HG03378 (cell line): Measurements from ENCODE around the gene MOV10.
"Not testable (repeated sequence)": the region's sequence is repeated elsewhere in the genome, so short reads cannot be mapped to it uniquely, and the experiment has no call there.

Source experiments
- ATAC-seq: cut with Tn5 transposase; IDR thresholded peaks from one replicate; pipeline ENCODE4 v1.9.1; 2021; ENCODE audit warnings: mild to moderate bottlenecking, moderate library complexity; ENCODE audit not compliant: unreplicated experiment

The MOV10 gene

DNA sequence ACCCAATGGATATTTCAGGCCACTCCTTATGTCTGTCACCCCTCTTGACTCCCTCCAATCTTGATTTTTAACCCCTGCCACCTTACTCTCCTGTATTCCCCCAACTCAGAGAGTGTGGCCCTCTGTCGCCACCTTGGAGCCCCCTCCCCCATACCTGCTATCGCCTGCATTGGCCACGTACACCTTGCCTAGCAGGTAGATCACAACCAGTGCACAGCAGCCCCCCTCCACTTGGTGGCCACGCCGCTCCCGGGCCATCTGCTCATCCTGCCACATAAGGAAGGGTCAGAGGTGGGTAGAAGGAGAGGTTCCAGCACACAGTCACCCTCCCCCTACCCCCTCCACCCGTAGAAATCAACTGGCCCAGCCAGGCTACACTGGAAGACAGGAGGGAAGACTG is 37.7 kb downstream of the MOV10 start:
- ATAC-seq, result no peak

DNA sequence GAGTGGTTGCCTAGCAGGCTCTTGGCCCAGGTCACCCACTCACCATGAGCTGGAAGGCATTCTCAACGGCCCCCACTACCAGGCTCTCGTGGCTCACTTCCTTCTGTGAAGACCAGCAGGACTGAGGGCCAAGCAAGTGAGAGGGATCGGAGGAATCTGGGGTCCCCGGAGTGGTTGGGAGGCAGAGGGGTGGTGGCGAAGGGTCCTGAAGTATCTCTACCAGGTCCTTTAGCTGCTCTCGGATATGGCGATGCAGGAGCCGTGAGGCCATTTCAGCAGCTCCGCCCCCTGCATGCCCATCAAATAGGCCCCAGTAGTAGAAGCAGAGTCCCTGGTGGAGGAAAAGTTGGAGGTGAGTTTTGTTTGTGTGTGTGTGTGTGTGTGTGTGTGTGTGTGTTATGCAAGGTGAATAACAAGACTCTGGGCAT is 38.3 kb downstream of the MOV10 start:
- no peak for ATAC-seq

DNA sequence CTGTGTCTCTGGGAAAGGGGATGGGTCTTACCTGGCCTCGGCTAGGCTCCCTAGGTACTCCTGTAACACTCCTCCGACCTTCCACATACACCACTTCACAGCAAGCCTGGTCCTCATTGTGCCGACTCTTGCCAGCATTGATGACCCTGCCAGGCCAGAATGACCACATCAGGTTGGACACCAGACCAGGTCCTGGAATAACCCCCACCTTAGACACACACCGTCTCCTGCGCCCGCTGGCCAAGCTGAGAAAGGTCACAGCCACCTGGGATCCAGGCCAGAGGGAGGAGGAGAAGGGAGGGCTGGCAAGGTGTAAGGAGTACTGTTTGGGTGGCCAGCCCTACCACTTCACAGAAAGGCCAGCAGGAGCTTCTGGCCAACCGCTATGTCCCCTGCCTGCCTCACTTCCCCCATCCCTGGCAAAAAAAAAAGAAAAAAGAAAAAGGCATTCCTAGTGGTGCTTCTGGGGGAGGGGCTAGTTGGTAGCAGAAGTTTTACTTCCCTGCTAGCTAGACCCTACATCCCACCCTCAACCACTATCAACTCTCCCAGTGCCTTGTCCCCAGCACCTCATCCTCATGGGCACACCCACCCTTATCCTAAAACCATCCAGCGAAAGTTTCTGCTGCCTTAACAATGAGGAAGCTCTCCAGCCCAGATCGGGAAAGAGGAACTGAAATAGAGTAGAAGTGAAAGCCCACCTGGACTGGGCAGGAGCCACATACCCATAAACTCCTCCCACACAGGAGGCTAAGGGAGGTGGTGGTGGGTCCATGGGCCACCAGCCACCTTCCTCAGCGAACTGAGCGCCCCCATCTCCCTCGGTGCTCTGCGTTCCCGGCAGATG is 39.2 kb downstream of the MOV10 start:
- no peak for ATAC-seq

DNA sequence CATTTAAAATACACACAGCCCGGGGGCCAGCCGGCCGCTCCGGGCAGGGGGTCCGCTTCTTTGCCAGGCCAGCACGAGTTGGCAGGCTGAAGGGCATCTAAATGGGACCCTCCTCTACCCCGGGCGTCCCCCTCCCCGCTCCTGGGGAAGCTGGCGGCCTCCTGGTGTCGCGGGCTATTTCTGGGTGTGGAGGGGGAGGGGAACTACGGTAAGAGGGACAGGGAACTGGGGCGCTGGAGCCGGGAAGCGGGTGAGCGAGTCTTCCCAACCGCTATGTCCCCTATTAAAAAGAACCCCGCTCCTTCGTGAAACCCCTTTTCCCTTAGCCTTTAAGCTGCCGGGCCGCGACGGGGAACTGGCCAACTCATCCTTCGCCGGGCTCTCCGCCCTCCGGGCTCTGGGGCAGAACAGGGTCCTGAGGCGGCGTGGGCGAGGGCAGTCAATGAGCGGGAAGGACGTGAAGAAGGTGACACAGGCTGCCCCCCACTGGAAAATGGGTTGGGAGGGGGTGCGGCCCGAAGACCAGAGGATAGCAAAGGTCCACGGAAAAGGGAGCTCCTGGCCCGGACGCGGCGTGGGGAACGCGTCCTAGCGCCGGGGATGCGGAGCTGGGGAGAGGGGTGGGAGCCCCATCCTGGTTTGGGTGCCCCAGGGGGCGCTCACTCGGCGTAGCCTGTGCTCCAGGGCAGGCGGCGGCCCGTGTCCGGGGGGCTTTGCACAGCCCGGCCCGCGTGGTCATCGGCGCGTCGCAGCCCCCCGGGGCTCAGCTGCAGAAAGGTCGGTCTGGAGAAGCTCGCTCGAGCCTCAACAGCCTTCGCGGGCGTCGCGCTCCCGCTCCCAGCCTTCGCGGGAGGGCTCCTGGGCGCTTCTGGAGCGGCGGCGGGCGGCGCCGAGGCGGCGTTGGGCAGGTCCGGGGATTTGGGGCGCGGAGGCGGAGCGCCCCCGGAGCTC is 40.1 kb downstream of the MOV10 start:
- peak; percentile 2 for ATAC-seq

DNA sequence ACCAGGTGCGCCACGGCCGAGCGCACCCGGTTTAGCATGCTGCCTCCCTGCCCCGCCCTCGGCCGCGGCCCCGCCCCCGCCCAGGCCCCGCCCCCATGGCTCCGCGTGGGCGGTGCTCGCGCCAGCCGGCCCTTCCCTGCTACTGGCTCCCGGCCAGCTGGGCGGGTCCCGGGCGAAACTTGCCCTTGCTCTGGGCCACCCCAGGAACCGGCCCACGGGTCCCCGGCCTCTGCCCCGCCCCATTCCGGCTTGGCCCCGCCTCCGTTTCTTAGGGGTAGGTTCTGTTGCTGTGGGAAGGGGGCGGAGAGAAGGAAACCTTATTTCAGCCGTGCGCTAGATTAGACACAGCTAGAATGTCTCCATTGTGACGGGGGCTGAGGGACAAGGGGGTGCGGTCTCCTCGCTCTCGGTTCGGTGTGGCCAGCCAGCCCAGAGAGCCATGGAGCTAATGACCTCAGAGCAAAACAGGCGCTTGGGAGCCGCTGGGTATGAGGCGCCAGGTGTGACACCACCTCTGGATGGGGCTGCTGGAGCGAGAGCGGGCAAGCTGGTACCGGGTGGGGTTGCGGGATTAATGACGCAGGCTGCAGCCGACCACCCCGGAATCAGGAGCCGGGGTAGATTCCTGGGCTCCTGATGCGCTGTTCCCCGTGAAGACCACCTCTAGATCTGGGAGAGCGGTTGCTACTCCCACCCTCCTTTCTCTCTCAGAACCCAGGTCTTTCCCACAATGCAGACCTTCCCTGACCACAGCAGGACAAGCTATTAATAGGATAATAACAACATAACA is 41.0 kb downstream of the MOV10 start, which contains the start of gene PPM1J:
Gene PPM1J (minus strand): TSS at position 69 of the 790 bp plus-strand sequence. CDS start 31 bp downstream, at position 38.
- ATAC-seq, result peak; percentile 61

DNA sequence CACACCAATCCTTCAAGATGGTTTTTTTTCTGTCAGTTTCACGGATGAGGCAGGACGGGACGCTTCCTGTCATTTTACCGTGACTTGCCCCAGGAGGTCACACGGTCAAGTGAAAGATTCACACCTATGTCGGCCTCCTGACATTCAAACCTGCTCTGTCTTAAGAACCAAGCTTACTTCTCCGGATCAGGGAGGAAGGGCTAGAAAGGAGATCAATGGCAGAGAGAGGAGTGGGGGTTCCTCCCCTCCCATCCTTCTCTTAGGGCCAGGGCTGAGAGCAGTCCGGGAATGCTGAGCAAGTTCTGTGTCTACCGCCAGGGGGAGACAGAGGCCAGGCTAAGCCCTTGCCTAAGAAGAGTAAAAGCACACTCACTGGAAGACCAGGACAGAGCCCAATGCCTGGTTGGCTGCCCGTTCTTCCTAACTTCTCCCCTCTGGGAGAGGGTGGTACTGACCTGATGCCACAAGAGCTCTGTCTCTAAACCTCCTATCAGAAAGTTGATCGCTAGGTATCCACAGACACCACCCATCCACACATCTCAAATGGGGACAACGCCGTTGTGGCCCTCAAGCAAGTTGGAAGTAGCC is 41.8 kb downstream of the MOV10 start:
- peak; percentile 50 for ATAC-seq

DNA sequence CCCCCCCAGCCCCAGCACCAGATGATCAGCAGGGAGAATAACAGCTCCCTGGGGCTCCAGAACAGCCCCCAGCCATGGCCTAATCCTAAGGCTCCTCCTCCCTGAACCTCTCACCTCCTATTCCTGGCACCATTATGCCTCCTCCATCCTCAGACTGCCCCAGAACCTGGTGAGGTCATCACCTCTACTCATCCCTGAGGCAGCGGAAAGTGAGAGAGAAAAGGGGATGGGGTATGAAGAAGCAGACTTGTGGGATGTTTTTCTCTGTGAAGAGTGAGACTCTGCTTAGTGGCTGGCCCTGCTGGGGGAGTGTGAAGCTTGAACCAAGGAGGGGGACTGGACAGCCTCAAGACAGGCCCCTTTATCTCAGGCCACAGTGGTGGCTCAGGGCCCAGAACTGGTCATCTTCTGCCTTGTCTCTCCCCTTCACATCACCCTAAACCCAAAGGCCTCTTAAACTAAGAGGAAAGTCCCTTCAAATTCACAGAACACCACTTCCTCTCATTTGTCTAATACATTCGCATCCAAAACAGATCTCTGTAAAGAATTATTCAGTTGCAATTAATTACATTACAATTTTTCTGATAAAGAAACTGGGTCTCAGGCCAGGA is 42.9 kb downstream of the MOV10 start:
- ATAC-seq, result no peak

DNA sequence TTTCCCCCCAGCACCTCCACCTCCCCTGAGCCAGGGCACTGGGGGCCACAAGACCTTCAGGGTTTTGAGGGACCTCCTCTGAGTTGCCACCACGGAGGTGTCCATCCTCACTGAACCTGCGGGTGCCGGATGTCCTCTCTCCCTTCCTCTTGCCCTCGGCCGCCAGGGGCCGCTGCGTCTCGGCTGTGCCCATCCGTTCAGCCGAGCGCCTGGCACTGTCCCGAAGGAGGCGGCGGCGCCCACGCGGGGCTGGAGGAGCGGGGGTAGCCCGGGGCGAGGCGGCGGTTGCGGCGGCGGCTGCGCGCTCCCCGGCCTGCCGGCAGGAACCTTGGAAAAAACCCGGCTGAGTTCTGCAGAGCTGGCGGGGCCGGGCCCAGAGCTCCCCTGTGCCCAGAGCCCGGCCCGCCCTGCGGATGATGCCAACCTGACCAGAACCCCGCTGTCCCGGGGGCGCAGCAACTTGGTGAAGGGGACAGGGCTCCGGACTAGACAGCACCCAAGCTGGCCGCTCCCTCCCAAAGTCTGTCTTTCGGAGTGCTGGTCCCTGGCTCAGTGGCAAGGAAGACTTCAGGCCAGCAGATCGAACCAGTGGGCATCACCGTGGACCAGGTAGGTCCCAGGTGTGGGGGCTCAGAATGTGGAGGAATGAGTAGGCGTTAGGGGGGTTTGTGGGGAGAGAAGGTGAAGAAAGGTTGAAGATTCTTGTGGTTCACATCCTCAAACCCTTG is 44.4 kb downstream of the MOV10 start:
- ATAC-seq, result no peak

DNA sequence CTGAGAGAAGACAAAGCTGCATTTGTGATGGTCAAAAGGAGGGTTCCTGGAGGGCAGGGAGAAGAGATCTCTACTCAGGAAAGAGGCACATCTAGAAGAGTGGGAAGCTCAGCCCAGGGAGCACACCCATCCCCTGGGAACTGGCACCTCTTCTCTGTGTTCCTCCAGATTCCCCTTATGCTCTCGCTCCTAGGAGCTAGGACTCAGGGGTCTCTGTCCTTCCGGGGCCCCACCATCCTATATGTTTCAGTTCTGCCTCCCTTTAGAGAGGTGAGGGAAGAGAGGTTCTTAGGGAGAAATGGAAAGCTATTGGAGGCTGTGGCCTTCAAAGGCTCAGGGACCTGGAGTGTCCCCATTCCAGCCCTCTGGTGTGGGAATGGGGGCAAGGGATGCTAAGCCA is 45.2 kb downstream of the MOV10 start:
- no peak for ATAC-seq

DNA sequence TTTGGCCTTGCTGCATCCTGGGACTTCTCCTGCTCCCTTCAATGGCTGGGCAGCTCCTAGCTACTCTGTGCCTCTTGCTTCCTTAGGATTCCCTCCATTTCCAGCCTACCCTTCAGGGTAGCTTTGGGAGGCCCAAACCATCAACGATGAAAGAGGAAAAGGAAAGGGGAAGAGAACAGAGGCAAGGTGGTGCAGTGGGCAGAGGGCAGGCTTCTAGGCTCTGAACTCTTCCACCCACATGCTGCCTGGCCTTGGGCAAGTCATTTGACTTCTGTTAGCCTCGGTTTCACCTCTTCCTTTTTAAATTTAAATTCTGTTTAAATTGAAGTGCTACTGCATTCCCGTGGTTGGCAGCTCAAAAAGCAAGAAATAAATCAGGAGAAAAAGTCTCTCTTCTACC is 46.3 kb downstream of the MOV10 start:
- ATAC-seq, result no peak

DNA sequence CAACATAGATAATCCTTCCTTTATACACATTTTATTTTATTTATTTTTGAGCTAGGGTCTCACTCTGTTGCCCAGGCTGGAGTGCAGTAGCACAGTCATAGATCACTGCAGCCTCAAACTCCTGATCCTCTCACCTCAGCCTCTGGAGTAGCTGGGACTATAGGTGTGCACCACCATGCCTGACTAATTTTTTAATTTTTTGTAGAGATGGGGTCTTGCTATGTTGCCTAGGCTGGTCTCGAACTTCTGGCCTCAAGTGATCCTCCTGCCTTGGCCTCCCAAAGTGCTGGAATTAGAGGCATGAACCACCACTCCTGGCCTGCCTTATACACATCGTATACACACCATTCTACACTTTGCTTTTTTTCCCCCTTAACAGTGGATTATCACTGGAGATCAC is 46.8 kb downstream of the MOV10 start:
- not testable (repeated sequence) for ATAC-seq

DNA sequence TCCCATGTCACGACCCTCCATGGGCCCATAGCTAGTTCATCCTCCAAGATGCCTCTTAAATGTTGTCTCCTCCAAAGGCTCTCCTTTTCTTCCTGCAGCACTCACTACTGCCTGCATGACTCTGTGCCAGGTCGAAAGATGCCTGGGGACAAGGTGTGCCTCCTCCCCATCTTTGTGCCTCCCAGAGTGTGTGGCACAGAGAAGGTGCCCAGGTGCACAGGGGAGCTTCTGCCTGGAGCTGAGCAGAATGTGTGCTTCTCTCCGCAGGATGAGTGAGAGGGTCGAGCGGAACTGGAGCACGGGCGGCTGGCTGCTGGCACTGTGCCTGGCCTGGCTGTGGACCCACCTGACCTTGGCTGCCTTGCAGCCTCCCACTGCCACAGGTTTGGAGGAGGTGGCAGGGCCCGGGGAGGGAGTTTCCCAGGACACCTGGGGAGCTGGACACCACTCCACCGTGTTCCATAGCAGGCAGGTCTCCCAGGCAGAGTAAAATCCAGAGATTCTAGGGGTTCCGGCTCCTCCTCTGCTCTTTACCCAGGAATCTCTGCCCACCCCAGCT is 47.6 kb downstream of the MOV10 start:
- no peak for ATAC-seq

DNA sequence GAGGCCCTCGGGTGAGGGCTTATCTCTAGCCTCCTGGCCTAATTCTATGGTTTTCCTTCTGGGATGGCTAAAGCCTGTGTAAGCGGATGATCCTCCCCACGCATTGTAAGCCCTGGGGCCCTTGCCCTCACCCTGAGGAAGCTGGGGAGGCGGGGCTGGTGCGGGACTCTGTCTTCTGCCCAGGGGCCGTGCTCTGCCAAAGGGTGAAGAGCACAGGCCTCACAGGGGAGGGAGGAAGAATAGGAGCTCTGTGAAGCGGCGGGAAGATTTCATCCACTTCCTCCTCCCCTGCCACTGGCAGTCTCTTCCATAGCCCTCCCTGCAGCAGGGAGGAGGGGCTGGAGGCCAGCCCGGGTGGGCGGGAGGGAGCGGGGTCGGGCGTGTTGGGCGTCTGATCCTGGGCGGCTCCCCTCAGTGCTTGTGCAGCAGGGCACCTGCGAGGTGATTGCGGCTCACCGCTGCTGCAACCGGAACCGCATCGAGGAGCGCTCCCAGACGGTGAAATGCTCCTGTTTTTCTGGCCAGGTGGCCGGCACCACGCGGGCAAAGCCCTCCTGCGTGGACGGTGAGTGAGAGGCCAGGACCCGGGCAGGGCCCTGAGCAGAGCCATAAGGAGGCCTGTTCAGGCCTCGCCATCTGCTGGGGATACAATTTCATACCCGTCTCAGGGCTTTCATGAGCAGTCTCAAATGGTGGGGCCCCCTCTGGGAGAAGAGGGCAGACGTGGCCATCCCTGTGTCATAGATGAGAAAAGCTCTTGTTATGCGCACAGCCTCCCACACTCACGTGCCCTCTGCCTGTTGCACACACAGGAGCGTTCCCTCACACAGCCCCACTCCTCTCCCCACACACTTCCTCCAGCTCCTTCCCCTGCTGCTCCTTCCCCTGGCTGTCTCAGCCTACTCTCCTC is 48.4 kb downstream of the MOV10 start:
- no peak for ATAC-seq

DNA sequence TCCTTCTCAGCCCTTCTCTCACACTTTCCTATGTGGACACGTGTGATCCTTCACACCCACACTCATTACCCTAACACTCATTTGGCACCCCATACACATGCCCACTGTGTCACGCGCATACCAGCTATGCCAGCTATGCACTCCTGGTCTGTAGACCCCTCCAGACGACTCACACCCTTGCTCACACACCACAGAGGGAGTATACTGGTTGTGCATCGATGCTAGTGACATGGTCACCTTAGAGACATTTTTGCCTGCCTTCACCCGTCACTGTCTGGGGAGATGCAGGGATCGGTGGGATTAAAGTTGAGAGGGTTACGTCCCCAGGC is 49.0 kb downstream of the MOV10 start:
- ATAC-seq, result no peak

DNA sequence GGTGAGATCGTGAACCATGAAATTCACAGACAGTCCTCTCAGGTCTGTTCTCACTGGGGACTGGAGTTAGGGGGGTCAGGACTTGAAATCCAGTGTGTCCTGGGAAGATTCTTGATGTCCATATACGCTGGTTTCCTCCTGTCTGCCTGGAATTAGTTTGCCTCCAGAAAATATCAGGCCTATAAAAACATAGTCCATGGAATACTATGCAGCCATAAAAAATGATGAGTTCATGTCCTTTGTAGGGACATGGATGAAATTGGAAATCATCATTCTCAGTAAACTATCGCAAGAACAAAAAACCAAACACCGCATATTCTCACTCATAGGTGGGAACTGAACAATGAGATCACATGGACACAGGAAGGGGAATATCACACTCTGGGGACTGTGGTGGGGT is 49.8 kb downstream of the MOV10 start:
- not testable (repeated sequence) for ATAC-seq

DNA sequence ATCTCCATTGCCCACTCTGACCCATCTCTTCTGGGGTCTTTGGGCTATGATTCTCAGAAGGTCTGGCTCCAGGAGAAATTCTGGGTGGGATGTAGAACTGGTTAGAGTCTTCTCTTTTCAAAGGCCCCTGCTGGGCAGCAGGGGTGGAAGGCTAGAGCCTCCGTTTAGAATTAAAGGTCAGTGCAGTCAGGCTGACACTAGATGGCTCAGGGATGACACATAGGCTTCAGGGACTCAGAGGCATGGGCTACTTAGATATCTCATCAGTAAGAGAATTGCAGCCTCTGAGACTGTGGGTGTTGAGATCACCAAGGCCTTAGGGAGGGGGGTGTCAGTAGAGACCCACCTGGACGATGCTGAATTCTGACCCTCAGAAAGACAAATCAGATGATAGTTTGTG is 53.3 kb downstream of the MOV10 start:
- no peak for ATAC-seq

DNA sequence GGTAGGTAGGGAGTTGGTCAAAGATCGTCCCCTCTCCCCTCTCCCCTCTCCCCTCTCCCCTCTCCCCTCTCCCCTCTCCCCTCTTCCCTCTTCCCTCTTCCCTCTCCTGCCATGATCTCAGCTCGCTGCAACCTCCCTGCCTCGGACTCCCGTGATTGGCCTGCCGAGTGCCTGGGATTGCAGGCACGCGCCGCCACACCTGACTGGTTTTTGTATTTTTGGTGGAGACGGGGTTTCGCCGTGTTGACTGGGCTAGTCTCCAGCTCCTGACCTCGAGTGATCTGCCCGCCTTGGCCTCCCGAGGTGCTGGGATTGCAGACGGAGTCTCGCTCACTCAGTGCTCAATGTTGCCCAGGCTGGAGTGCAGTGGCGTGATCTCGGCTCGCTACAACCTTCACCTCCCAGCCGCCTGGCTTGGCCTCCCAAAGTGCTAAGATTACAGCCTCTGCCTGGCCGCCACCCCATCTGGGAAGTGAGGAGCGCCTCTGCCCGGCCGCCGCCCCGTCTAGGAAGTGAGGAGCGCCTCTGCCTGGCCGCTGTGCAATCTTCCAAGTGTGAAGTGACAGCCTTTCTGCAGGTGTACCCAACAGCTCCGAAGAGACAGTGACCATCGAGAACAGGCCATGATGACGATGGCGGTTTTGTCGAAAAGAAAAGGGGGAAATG is 54.0 kb downstream of the MOV10 start:
- not testable (repeated sequence) for ATAC-seq

DNA sequence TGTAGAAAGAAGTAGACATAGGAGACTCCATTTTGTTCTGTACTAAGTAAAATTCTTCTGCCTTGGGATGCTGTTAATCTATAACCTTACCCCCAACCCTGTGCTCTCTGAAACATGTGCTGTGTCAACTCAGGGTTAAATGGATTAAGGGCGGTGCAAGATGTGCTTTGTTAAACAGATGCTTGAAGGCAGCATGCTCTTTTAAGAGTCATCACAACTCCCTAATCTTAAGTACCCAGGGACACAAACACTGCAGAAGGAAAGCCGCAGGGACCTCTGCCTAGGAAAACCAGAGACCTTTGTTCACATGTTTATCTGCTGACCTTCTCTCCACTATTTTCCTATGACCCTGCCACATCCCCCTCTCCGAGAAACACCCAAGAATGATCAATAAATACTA is 54.6 kb downstream of the MOV10 start:
- not testable (repeated sequence) for ATAC-seq
